AG10803 (cell line): ENCODE results near the gene TMIGD2.
"Not testable (repeated sequence)": the region's sequence is repeated elsewhere in the genome, so short reads cannot be mapped to it uniquely, and the experiment has no call there.

Experiments used
- DNase-seq: peaks from one replicate; pipeline ENCODE4 v3.0.0; 2010; ENCODE audit warnings: low read depth
- H3K4me3 ChIP-seq: 2 replicates; pipeline ENCODE4 v1.5.1; 2011; ENCODE audit warnings: mild to moderate bottlenecking, low read length, control low read depth
- TF ChIP-seq, protein P1 (sequence below): conservative IDR thresholded peaks from 2 replicates; pipeline ENCODE4 v1.5.1; 2011; ENCODE audit warnings: mild to moderate bottlenecking, low read length, control low read depth, inconsistent platforms

The TMIGD2 gene

DNA sequence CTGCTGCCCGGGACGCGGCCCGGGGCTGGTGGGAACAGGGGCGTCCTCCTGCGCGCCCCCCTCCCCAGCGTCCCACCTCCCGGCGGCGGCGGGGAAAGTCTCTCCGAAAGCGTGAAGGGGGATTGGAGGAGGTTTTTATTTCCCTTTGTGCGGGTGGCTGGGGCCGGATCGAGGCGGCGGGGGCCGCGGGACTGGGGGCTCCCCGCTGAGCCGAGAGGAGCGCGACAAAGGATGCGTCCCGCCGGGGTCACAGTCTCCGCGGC lies 23.0 kb downstream of the TMIGD2 start:
- H3K4me3 ChIP-seq, result no peak overlapping the region
- TF ChIP-seq, protein P1, sequence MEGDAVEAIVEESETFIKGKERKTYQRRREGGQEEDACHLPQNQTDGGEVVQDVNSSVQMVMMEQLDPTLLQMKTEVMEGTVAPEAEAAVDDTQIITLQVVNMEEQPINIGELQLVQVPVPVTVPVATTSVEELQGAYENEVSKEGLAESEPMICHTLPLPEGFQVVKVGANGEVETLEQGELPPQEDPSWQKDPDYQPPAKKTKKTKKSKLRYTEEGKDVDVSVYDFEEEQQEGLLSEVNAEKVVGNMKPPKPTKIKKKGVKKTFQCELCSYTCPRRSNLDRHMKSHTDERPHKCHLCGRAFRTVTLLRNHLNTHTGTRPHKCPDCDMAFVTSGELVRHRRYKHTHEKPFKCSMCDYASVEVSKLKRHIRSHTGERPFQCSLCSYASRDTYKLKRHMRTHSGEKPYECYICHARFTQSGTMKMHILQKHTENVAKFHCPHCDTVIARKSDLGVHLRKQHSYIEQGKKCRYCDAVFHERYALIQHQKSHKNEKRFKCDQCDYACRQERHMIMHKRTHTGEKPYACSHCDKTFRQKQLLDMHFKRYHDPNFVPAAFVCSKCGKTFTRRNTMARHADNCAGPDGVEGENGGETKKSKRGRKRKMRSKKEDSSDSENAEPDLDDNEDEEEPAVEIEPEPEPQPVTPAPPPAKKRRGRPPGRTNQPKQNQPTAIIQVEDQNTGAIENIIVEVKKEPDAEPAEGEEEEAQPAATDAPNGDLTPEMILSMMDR, result no peak
- DNase-seq, result no peak

DNA sequence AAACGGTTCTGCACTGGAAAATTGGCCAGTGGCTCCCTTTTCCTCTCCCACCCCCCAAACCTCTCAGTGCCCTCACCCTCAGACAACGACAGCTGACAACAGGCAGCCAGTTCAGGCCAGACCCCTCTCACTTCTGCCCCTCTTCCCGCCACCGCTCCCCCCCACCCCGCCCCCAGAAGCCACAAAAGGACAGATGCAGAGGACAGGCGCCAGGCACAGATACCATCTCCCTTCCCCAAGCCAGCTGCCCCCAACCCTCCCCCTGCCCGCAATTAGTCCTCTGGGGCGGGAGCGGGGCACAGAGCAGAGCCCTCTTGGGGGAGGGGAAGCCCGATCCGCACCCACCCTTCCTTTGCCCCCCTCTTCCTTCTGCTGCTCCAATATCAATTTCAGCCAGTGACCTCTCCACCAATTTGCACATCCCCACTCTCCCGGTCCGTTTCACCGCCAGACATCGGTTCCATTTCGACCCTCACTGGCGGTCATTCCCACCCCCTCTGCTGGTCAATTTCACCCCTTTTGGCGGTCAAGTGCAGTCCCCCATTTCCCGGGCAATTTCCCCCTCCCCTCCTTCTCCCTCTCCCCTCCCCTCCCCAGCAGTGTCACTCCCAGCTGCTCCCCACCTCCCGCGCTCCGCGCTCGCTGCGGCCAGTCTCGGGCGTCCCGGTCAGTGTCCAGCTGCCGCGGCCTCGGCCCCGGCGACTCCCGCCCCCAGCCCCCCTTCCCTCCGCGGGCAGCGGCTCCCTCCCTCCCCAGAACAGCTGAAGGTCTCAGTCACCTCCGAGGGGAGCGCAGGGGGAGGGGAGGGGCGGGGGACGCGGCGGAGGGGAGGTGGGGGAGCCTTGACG lies 23.5 kb downstream of the TMIGD2 start, which contains the start of gene SHD:
Gene SHD (plus strand): TSS at position 848 of the 848 bp plus-strand sequence. CDS start 798 bp downstream, outside the sequence.
- H3K4me3 ChIP-seq, result no peak within 1 kb of the TSS
- TF ChIP-seq, protein P1, result no peak
- no peak for DNase-seq

DNA sequence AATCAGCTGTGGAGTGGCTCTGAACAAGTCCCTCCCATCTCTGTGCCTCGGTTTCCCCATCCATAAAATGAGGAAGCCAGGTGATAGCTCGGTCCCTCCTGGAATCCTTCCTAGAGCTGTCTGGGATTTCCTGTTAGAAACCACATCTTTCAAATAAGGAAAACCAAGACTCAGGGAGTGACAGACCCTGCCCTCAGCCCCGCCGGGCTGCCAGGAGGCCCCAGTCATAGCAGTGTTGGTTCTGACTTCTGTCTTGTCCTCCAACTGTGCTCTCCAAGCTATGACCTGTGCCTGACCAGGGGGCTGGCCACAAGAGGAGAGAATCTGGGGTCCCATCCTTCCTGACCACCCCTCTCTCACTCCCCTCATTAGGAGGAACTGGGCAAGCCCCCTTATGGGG lies 24.2 kb downstream of the TMIGD2 start:
- TF ChIP-seq, protein P1, result no peak
- H3K4me3 ChIP-seq, result no peak overlapping the region
- no peak for DNase-seq

DNA sequence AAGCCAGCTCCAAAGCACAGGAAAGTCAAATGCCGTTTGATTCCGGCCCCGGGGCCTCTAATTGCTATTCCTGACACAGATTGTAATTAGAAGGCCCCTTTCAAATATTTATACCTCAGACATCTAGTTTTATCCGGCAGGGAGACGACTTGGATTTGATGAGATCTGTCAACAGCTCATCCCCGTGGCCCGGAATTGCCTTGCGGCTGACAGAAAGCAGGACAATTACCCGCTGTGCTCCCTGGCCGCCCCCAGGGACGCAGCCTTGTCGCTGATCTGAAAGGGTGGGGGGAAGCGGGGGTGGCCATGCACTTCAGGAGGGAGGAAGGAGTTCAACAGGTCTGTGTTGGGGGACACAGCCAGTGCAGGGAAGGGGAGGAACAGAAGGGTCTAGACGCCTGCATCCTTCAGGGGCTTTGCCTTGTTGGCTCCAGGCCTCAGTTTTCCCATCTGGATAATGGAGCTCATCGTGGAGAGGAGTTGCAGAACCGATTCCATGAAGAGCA lies 24.9 kb downstream of the TMIGD2 start:
- H3K4me3 ChIP-seq, result no peak overlapping the region
- no peak for DNase-seq
- TF ChIP-seq, protein P1, result no peak

DNA sequence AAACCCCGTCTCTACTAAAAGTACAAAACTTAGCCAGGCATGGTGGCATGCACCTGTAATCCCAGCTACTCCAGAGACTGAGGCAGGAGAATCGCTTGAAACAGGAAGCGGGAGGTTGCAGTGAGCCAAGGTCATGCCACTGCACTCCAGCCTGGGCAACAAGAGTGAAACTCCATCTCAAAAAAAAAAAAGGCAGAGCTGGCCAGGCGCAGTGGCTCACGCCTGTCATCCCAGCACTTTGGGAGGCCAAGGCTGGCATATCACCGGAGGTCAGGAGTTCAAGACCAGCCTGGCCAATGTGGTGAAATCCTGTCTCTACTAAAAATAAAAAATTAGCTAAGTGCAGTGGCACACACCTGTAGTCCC lies 27.9 kb downstream of the TMIGD2 start:
- DNase-seq, result not testable (repeated sequence)

DNA sequence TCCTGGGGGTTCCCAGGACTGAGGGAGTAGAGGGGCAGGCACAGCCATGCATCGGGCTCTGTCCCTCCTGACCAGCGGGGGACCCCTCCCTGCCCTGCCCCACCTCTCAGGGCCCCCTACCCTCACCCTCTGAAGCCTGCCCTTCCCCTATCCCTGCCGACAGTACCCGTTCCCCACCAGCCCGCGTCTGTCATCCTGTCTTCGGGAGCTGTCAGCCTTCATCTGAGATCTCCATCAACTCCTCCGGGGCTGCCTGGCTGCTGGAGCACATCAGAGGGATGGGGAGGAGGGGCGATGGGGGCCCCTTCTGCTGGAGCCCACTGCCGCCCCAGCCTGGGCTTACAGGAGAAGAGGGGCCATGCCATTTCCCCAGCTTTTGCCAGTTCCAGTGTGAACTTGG lies 29.3 kb downstream of the TMIGD2 start:
- no peak for DNase-seq
- H3K4me3 ChIP-seq, result no peak overlapping the region
- TF ChIP-seq, protein P1, result no peak

More for the DNA sequence above, 27.9 kb downstream of the TMIGD2 start:
- not testable (repeated sequence) for H3K4me3 ChIP-seq

DNA sequence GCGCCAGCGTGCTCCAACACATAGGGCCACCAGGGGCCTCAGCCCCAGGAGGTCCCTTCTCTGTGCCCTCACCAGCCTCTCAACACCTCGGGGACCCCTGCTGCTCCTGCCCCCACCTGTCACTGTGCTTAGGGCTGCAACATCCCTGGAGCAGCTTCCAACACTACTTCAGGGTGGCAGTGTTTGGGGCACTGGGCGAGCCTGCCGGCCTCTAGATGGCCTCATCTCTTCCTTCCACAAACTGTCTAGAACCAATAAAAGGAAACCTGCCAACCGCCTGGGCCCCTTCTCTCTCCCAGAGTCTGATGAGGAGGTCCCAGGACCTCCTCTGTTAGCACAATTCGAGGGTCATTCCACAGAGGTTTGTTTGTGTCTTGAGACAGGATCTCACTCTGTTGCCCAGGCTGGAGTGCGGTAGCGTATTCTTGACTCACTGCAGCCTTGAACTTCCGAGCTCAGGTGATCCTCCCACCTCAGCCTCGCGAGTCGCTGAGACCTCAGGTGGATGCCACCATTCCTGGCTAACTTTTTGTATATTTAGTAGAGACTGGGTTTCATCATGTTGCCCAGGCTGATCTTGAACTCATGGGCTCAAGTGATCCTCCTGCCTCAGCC lies 33.3 kb downstream of the TMIGD2 start:
- TF ChIP-seq, protein P1, result no peak
- no peak overlapping the region for H3K4me3 ChIP-seq
- no peak for DNase-seq
